HepG2 (cell line): ENCODE measurements around the gene CEP164. TPM values are rescaled to one million over a fixed set of nuclear protein-coding genes. Genes with fewer than 3 reads are reported as not detected.

Source experiments
- ATAC-seq: fragments of 200-7000 bp; cut with Tn5 transposase; 3 replicates; pipeline ENCODE4 v1.9.1; 2020; ENCODE audit warnings: mild to moderate bottlenecking, moderate library complexity
- BruUV-seq: library from RNA; stranded (reverse); fragments of 400-500 nt; replicated peaks from 2 replicates; lab custom pipeline; 2021; lab: Mats Ljungman, UMichigan
- CTCF ChIA-PET: fragments of 300-600 bp; formaldehyde crosslinking; extraction: SDS; loops from one replicate; lab custom pipeline; 2021; ENCODE audit warnings: low total read pairs, inconsistent platforms, low intra/inter-chr PET ratio; lab: Yijun Ruan, JAX
- POLR2A ChIA-PET: fragments of 350-600 bp; sonication (Branson Sonifier 250); formaldehyde crosslinking; loops from one replicate; lab custom pipeline; 2020; ENCODE audit warnings: antibody characterized with exemption, inconsistent platforms; lab: Yijun Ruan, JAX
- DNase-seq: peaks from one replicate; pipeline ENCODE4 v3.0.0-alpha.2; 2015; ENCODE audit warnings: low spot score
- FAIRE-seq: peaks from 3 replicates; lab custom pipeline; 2011; peaks lifted over from hg19 to GRCh38; lab: Jason Lieb, UNC
- H2AFZ ChIP-seq: one replicate; pipeline ENCODE4 v1.6.1; 2011; ENCODE audit warnings: low read length, inconsistent platforms
- H3K27ac ChIP-seq: fragments of 300-600 bp; 3 replicates; pipeline ENCODE4 v1.8.0; 2011; ENCODE audit warnings: mixed run types, mild to moderate bottlenecking, mixed read lengths, low read length, inconsistent platforms; ENCODE audit not compliant: insufficient read depth; ENCODE audit errors: extremely low read length
- H3K27me3 ChIP-seq, 2 experiments: fragments of 200-600 bp in 1 of 2; 2 replicates in 1 of 2; 3 replicates in 1 of 2; pipeline versions ENCODE4 v1.6.0 to v1.8.0; 2011; ENCODE audit warnings: low read length in 2 of 2, mild to moderate bottlenecking in 2 of 2, moderate library complexity in 2 of 2, inconsistent platforms in 1 of 2; ENCODE audit not compliant: insufficient read depth in 2 of 2, control insufficient read depth in 1 of 2
- H3K36me3 ChIP-seq, 2 experiments: fragments of 200-600 bp in 1 of 2; replicated peaks in 1 of 2; 2 replicates in 1 of 2; 3 replicates in 1 of 2; pipeline versions ENCODE4 v1.5.1 to v1.8.0; 2011; ENCODE audit warnings: low read length in 2 of 2, inconsistent platforms in 1 of 2; ENCODE audit not compliant: insufficient read depth in 2 of 2, control insufficient read depth in 1 of 2
- H3K4me1 ChIP-seq: 2 replicates; pipeline ENCODE4 v1.5.1; 2012; ENCODE audit warnings: low read length, inconsistent platforms; ENCODE audit not compliant: insufficient read depth
- H3K4me2 ChIP-seq: 2 replicates; pipeline ENCODE4 v1.6.0; 2011; ENCODE audit warnings: low read depth, low read length, inconsistent platforms
- H3K4me3 ChIP-seq, 3 experiments: fragments of 200-600 bp in 1 of 3; sonication (generic), shearing (Covaris generic) in 1 of 3; replicated peaks in 1 of 3; 2 replicates each; pipeline ENCODE4 v1.5.1; 2011 to 2016; ENCODE audit warnings: low read length in 3 of 3, inconsistent platforms in 2 of 3, low read depth in 2 of 3, mild to moderate bottlenecking in 2 of 3, control low read depth in 1 of 3, mixed read lengths in 1 of 3; ENCODE audit not compliant: insufficient read depth in 1 of 3
- H3K79me2 ChIP-seq: one replicate; pipeline ENCODE4 v1.6.1; 2011; ENCODE audit warnings: low read length, inconsistent platforms; ENCODE audit not compliant: insufficient read depth
- H3K9ac ChIP-seq: 2 replicates; pipeline ENCODE4 v1.6.0; 2011; ENCODE audit warnings: mild to moderate bottlenecking, low read depth, low read length, inconsistent platforms; ENCODE audit not compliant: insufficient read depth
- H3K9me3 ChIP-seq: 2 replicates; pipeline ENCODE4 v1.5.1; 2012; ENCODE audit warnings: mild to moderate bottlenecking, low read length
- H4K20me1 ChIP-seq: 2 replicates; pipeline ENCODE4 v1.6.0; 2011; ENCODE audit warnings: inconsistent platforms, mild to moderate bottlenecking, low read length, moderate library complexity; ENCODE audit not compliant: insufficient read depth
- CTCF ChIP-seq: sonication (generic); formaldehyde crosslinking; IDR thresholded peaks from 2 replicates; pipeline ENCODE4 v1.5.0; 2020; ENCODE audit warnings: mild to moderate bottlenecking, missing genetic modification reagents, moderate library complexity
- ELF1 ChIP-seq: sonication (generic); formaldehyde crosslinking; IDR thresholded peaks from 2 replicates; pipeline ENCODE4 v1.4.0; 2020; ENCODE audit warnings: missing genetic modification reagents
- HDAC1 ChIP-seq: sonication (generic); formaldehyde crosslinking; IDR thresholded peaks from 2 replicates; pipeline ENCODE4 v1.5.1; 2020; ENCODE audit warnings: mild to moderate bottlenecking, missing genetic modification reagents
- HIVEP1 ChIP-seq: sonication (generic); formaldehyde crosslinking; IDR thresholded peaks from 2 replicates; pipeline ENCODE4 v1.4.0; 2020; ENCODE audit warnings: mild to moderate bottlenecking, missing genetic modification reagents
- MAZ ChIP-seq, 2 experiments: sonication (generic) in 1 of 2; formaldehyde crosslinking in 1 of 2; IDR thresholded peaks; 2 replicates each; pipeline versions ENCODE4 v1.5.0 to v1.6.1; 2012 to 2020; ENCODE audit warnings: low read depth in 2 of 2, mild to moderate bottlenecking in 2 of 2, borderline replicate concordance in 1 of 2, improper control_type of control experiment in 1 of 2, low read length in 1 of 2, missing genetic modification reagents in 1 of 2, moderate library complexity in 1 of 2
- MED1 ChIP-seq: sonication (generic); formaldehyde crosslinking; IDR thresholded peaks from 2 replicates; pipeline ENCODE4 v1.4.0; 2020; ENCODE audit warnings: missing genetic modification reagents
- MEF2D ChIP-seq: sonication (generic); formaldehyde crosslinking; IDR thresholded peaks from 2 replicates; pipeline ENCODE4 v1.5.1; 2020; ENCODE audit warnings: mild to moderate bottlenecking, missing genetic modification reagents
- NCOR1 ChIP-seq: fragments of 200-600 bp; sonication (generic); IDR thresholded peaks from 2 replicates; pipeline ENCODE4 v1.7.0; 2017; ENCODE audit warnings: antibody characterized with exemption, low read length, borderline replicate concordance
- SCMH1 ChIP-seq: sonication (generic); formaldehyde crosslinking; IDR thresholded peaks from 2 replicates; pipeline ENCODE4 v1.9.0; 2021; ENCODE audit warnings: missing genetic modification reagents, mild to moderate bottlenecking, borderline replicate concordance
- SKI ChIP-seq: fragments of 450-650 bp; IDR thresholded peaks from one replicate; pipeline ENCODE4 v1.6.1; 2018; ENCODE audit warnings: mild to moderate bottlenecking; ENCODE audit not compliant: partially characterized antibody
- SP2 ChIP-seq: sonication (generic); formaldehyde crosslinking; IDR thresholded peaks from 2 replicates; pipeline ENCODE4 v1.5.1; 2020; ENCODE audit warnings: mild to moderate bottlenecking, missing genetic modification reagents
- STAG1 ChIP-seq: sonication (generic); formaldehyde crosslinking; IDR thresholded peaks from 2 replicates; pipeline ENCODE4 v1.4.0; 2020; ENCODE audit warnings: missing genetic modification reagents
- TOE1 ChIP-seq: sonication (generic); formaldehyde crosslinking; IDR thresholded peaks from 2 replicates; pipeline ENCODE4 v1.4.0; 2020; ENCODE audit warnings: mild to moderate bottlenecking, missing genetic modification reagents
- U2AF1 ChIP-seq: fragments of 200-400 bp; formaldehyde crosslinking; optimal IDR thresholded peaks from 2 replicates; pipeline ENCODE3; 2017; ENCODE audit warnings: mild to moderate bottlenecking, low read depth, low read length
- U2AF2 ChIP-seq: fragments of 200-400 bp; formaldehyde crosslinking; IDR thresholded peaks from 2 replicates; pipeline ENCODE4 v1.6.1; 2017; ENCODE audit warnings: low read depth, mild to moderate bottlenecking, low read length
- ZNF501 ChIP-seq: sonication (generic); formaldehyde crosslinking; IDR thresholded peaks from 2 replicates; pipeline ENCODE4 v1.5.1; 2020; ENCODE audit warnings: mild to moderate bottlenecking, moderate library complexity, missing genetic modification reagents
- ZNF691 ChIP-seq: sonication (generic); formaldehyde crosslinking; IDR thresholded peaks from 2 replicates; pipeline ENCODE4 v1.4.0; 2020; ENCODE audit warnings: missing genetic modification reagents, low read depth, mild to moderate bottlenecking, borderline replicate concordance
- ZSCAN21 ChIP-seq: sonication (generic); formaldehyde crosslinking; IDR thresholded peaks from 2 replicates; pipeline ENCODE4 v1.8.0; 2022; ENCODE audit warnings: mild to moderate bottlenecking, missing genetic modification reagents, moderate library complexity, borderline replicate concordance
- WGBS: methylation state at CpG from one replicate; pipeline ENCODE4 v1.1.6; 2017; ENCODE audit warnings: low lambda C conversion rate; 5-methylcytosine and 5-hydroxymethylcytosine counted together
- in situ Hi-C: cut with HindIII; loops from 2 replicates; pipeline ENCODE4 v1.10.0; 2017; ENCODE audit warnings: low pct_unique_long_range_greater_than_20kb; ENCODE audit not compliant: extremely low pct_ligation_motif_present
- intact Hi-C: fragments of 100-400 bp; cut with micrococcal nuclease; formaldehyde crosslinking; loops from one replicate; pipeline ENCODE4 v1.10.0; 2022; ENCODE audit not compliant: unreplicated experiment
- polyA plus RNA-seq, 8 experiments: library from polyadenylated mRNA; depleted of rRNA in 3 of 8; stranded (reverse) in 7 of 8; unstranded in 1 of 8; fragments of >200 nt; fragmentation: Illumina TruSeq in 4 of 8; extraction: Trizol in 4 of 8; gene quantifications; 2 replicates each; pipeline versions ENCODE4 v1.2.1 to v1.2.3, GENCODE V29; 2011 to 2016; ENCODE audit warnings: low read depth in 4 of 8, missing spikeins in 1 of 8, mixed read lengths in 1 of 8; ENCODE audit not compliant: insufficient read depth in 1 of 8
- total RNA-seq, 5 experiments: library from RNA; depleted of rRNA; stranded (reverse); fragments of >200 nt; fragmentation: Illumina TruSeq; extraction: Trizol; gene quantifications; 2 replicates each; pipeline ENCODE4 v1.2.3, GENCODE V29; 2016; ENCODE audit warnings: low read depth in 1 of 5

Gene CEP164
- total and polyA plus RNA-seq, 2 of the 13 experiments (the other 11 are each of a cell fraction or from before 2014, with no cell fraction given), result 11.4 to 15.2 TPM

GRCh38 chr11:117410861-117411710 is 83.4 kb downstream of the CEP164 start:
- Histone ChIP-seq H3K27ac (peak overlapping the region; percentile 13), H3K4me3 (no peak overlapping the region; a peak in 1 of 6 replicates), H3K9me3 (peaks cover 4% of the 10 kb centered on the region), H3K9ac (no peak overlapping the region), H3K4me1 (peaks cover 17% of the 10 kb centered on the region), H4K20me1 (no peaks in the 10 kb centered on the region), H3K79me2 (no peaks in the 10 kb centered on the region), H3K36me3 (peaks cover 1 to 4% of the 10 kb centered on the region in 2 experiments; a peak in 2 of 5 replicates), H2AFZ (no peak overlapping the region), H3K4me2 (0 out of 2 replicates have a peak overlapping the region, but pooled peaks have one; percentile 16), H3K27me3 (no peaks in the 10 kb centered on the region)
- DNase-seq (peak; percentile 67), FAIRE-seq (peak; percentile 85), ATAC-seq (peak; percentile 90)
- in situ Hi-C loops (no loop called here), intact Hi-C loops (loop anchor here (5.0 kb wide), 1 partner anchor 179 kb away; the partner anchor contains the start of genes PCSK7 and RNF214)
- CTCF ChIA-PET, result no interaction called here
- BruUV-seq, result no TSS peak
- POLR2A ChIA-PET, result interaction anchor here (1.3 kb wide), 1 partner anchor 83 kb away, joined by 4 read pairs; the partner anchor contains the start of gene CEP164
- 56% methylated on average over 10 of the region's 14 CpGs for WGBS
- no peak for TF ChIP-seq U2AF2
- TF ChIP-seq SP2, result no peak
- no peak for TF ChIP-seq U2AF1
- TF ChIP-seq ELF1, result no peak
- peak; percentile 39; the same call in 1 of the 2 replicates for TF ChIP-seq MAZ (IDR thresholded peaks at IDR 0.05; ENCODE audit: borderline replicate concordance, low read depth, low read length)
- TF ChIP-seq MAZ (CRISPR knock-in tag; IDR thresholded peaks at IDR 0.05; ENCODE audit: low read depth), result peak; percentile 33; the same call in 1 of the 2 replicates
- peak; percentile 82 for TF ChIP-seq CTCF (CRISPR knock-in tag)
- TF ChIP-seq ZNF691 (CRISPR knock-in tag), result peak; percentile 58; the same call in 1 of the 2 replicates
- no peak for TF ChIP-seq ZSCAN21 (CRISPR knock-in tag)
- TF ChIP-seq MEF2D (CRISPR knock-in tag), result peak; percentile 69; the same call in 1 of the 2 replicates
- peak; percentile 57; the same call in 1 of the 2 replicates for TF ChIP-seq HIVEP1 (CRISPR knock-in tag)
- TF ChIP-seq NCOR1, result 0 out of 2 replicates have a peak, but pooled peaks have one; percentile 21
- peak; percentile 54 for TF ChIP-seq SKI
- peak; percentile 50 for TF ChIP-seq MED1 (CRISPR knock-in tag)
- TF ChIP-seq TOE1 (CRISPR knock-in tag), result no peak
- TF ChIP-seq HDAC1 (CRISPR knock-in tag), result no peak; the same call in 1 of the 2 replicates
- peak; percentile 67 for TF ChIP-seq STAG1 (CRISPR knock-in tag)
- TF ChIP-seq SCMH1 (CRISPR knock-in tag), result no peak
- peak; percentile 44; the same call in 1 of the 2 replicates for TF ChIP-seq ZNF501 (CRISPR knock-in tag)
